HG02588 (cell line): ENCODE data around the gene CES3.
"Not testable (repeated sequence)": the region's sequence is repeated elsewhere in the genome, so short reads cannot be mapped to it uniquely, and the experiment has no call there.

ENCODE experiments used
- ATAC-seq: cut with Tn5 transposase; IDR thresholded peaks from one replicate; pipeline ENCODE4 v1.9.1; 2021; ENCODE audit warnings: mild to moderate bottlenecking, moderate library complexity; ENCODE audit not compliant: unreplicated experiment

Gene CES3

GRCh38 chr16:66944971-66945370 lies 16.1 kb upstream of the CES3 start:
- not testable (repeated sequence) for ATAC-seq

DNA sequence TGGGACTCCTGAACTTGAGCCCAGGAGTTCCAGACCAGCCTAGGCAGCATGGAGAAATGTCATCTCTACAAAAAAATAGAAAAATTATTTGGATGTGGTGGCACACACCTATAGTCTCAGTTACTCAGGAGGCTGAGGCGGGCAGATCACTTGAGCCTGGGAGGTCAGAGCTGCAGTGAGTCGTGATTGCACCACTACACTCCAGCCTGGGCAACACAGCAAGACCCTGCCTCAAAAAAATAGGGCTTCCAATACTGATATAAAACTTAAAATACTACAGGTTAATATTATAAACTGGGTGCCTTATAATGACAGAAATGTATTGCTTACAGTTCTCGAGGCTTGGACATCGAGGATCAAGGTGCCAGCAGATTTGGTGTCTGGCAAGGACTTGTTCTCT lies 15.1 kb upstream of the CES3 start:
- no peak for ATAC-seq

- no peak for ATAC-seq
Observed at GRCh38 chr16:66946541-66946940, 14.5 kb upstream of the CES3 start.

GRCh38 chr16:66946974-66947301 lies 14.1 kb upstream of the CES3 start:
- ATAC-seq = no peak

DNA sequence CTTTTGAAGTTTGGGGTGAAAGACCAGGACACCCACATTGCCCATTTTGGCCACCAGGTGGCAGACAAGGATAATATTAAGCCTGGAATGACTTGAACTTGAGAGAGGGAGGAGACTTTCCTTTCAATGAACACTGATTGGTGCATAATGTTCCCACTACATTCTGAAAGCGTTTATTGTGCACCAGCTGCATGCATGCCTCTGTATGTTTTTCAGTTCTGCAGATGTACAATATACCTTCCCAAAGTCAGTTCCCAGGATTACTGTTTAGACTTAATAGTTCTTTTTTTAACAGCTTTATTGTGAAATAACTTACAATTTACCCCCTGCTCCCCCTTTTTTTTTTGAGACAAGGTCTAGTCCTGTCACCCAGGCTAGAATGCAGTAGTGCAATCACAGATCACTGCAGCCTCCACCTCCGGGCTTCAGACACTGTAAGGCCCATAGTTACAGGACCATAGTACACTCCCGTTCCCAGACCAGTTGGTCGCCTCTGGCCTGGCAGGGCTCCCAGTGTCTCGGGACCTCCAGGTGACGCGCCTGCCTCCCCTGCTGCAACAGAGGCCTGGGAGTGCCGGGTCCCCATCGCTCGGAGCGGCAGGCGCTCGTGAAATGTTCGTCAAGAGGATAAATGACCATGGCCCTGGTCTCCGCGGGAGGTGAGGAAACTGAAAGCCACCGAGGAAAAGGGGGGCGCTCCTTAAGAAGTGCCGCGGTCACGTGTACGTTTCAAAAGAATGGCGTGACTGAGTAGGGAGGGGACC lies 13.6 kb upstream of the CES3 start:
- peak; percentile 60 for ATAC-seq

- no peak for ATAC-seq
Observed at GRCh38 chr16:66948134-66948836, 12.8 kb upstream of the CES3 start.

GRCh38 chr16:66948837-66949225 lies 12.2 kb upstream of the CES3 start:
- no peak for ATAC-seq

DNA sequence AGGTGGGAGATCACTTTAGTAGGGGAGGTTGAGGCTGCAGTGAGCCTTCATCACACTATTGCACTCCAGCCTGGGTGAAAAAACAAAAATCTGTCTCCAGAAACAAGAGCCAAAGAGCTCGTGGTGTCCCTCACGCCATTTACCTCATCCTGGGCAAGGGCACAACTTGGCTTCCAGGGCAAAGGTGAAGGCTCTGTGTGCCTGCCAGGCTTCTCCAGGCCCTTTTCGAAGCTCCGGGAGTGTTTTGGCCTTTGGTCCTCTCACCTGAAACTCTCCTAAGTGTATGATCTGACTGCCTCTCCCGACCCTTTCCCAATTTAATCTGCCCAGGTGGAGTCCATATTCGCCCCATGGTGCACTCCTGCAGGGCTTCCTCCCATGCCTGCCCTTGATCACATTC lies 11.6 kb upstream of the CES3 start:
- no peak for ATAC-seq

DNA sequence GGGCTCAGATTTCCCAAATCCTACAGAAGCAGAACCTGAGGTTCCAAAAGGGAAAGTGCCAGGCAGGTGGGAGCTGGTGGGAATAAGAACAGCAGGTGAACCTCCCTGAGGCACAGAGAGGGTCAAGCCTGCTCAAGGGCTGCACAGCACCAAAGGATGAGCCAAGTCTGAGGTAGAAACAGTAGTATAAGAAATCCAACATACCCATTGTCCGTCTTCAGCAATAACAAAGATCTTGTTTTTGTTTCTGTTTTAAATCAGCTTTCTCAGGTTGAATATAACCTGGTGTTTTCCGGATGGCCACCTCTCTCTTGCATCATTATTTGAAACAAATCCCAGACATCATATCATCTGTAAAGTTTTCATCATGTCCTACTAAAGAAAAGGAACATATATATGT lies 10.6 kb upstream of the CES3 start:
- ATAC-seq = no peak

DNA sequence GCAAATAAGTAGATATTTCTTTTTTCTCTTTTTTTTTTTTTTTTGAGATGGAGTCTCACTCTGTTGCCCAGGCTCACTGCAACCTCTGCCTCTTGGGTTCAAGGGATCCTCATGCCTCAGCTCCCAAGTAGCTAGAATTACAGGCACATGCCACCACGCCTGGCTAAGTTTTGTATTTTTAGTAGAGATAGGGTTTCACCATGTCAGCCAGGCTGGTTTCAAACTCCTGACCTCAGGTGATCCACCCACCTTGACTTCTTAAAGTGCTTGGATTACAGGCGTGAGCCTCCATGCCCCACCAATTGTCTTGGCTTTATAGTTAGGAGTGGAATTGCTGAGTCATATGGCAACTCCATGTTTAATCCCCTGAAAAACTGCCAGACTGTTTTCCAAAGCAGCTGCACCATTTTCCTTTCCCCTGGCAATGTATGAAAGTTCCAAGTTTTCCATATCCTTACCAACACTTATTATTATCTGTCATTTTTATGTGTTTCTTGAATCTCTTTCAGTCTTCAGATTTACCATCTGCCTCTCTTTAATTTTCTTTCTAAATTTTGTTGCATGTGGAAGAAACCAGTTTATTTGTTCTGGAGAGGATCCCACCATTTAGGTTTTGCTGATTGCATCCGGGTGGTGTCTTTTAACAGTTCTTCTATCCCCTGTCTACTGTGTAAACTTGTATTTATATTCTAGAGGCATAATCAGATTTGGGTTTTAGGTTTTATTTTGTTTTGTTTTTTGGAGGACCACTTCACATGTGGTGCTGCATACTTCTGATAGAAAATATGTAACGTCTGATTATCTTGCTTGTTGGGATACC lies 9.9 kb upstream of the CES3 start:
- ATAC-seq = no peak

GRCh38 chr16:66952430-66953110 lies 8.5 kb upstream of the CES3 start:
- no peak for ATAC-seq

DNA sequence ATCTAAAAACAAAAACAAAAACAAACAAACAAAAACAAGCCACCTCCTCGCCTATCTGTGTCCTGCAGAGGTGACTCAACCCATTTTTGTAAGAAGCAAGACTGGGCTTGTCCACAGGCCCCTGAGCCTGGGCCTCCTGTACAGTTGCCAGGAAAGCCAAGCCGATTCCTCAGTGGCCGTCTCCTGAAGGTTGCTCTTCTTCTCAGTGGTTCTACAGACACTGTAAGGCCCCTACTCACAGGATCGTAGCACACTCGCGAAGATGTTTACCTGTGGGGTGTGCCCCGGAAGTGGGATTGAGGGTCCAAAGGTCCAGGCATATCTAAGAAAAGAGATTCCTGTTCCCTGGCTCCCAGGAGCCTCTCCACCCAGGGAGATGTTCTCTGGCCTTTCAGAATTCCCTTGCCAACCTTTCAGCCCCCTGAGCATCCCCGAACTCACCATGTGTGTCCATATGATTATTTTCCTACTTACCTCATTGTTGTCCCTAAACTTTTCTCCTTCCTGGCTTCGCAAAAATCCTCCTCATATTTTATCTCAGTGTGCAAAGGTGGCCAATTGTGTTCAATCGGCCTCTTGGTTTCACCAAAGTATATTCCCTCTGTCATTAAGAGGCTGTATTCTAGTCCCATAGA lies 7.5 kb upstream of the CES3 start:
- no peak for ATAC-seq

DNA sequence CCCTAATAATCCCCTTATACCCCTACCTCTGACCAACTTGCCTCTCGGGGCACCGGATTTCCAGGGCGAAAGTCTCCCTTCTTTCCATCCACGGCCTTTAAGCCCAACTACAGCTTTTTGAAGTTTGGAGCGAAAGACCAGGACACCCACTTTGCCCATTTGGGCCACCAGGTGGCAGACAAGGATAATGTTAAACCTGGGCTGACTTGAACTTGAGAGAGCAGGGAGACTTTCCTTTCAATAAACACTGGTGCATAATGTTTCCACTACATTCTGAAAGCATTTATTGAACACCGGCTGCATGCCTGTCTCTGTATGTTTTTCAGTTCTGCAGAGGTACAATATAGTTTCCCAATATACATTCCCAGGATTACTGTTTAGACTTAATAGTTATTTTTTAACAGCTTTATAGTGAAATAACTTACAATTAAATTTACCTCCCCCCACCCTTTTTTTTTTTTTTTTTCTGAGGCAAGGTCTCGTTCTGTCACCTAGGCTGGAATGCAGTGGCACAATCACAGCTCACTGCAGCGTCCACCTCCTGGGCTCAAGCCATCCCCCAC lies 6.9 kb upstream of the CES3 start:
- no peak for ATAC-seq

- not testable (repeated sequence) for ATAC-seq
Observed at GRCh38 chr16:66955363-66956153, 5.5 kb upstream of the CES3 start.

DNA sequence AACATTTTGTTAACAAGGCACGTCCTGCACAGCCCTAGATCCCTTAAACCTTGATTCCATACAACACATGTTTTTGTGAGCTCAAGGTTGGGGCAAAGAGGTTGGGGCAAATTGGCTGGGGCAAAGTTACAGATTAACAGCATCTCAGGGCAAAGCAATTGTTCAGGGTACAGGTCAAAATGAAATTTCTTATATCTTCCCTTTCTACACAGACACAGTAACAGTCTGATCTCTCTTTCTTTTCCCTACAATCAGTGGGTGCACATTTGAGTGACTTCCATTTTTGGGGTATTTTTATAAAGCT lies 5.0 kb upstream of the CES3 start:
- not testable (repeated sequence) for ATAC-seq

DNA sequence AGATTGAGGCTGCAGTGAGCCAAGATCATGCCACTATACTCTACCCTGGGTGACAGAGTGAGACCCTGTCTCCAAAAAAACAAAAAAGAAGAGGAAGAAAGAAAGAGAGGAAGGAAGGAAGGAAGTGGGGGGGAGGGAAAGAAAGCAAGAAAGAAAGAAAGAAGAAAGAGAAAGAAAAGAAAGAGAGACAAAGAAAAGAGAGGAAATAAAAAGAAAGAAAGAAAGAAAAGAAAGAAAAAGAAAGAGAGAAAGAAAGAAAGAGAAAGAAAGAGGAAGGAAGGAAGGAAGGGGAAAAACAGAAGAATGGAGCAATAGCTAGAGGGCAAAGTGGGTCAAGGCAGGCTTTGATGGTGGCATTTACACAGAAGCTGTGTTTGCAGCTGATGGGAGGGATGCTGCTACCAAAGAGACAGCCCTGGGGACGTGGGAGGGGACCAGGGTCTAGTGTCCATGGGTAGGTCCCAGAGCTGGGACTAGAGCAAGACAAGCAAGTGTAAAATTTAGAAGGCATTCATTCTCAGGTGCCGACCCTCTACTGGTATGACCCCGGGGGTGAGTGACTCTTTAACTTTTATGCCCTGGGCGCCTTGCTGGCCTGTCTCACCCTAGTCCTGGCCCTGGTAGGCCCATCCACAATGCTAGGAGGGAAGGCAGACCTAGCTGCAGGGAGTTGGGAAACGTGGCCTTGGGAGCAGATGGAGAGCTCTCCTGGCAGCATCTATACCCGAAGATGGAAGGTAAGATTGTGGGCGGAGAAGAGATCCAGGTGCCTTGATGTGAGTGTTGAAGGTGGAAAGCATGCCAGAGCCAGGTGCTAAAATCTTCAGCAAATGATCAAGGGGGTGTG lies 2.0 kb upstream of the CES3 start:
- ATAC-seq = no peak

DNA sequence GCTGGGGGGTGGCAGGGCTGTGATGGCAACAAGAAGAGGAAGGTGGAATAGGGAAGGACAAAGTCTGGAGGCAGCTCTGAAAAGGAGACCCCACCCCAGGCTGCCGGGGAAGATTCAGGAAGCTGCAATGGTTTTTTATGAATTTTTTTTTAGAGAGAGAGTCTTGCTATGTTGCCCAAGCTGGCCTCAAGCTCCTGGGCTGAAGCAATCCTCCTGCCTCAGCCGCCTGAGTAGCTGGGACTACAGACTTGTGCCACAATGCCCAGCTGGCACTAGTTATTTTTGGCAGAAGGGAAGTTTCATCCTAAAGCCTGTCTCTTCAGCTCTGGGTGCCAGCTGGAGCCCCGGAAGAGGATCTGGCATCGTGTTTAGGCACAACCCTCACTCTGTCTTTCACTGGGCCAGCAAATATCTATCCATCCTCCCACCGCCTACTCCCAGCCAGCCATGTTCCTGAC lies 1.3 kb upstream of the CES3 start:
- no peak for ATAC-seq

- ATAC-seq = no peak
Observed at GRCh38 chr16:66960270-66960669, 796 bp upstream of the CES3 start.

GRCh38 chr16:66961914-66962313 lies 848 bp downstream of the CES3 start:
- ATAC-seq = no peak
